Osteoblast (primary cell): ENCODE data around the gene RAB24. TPM values are rescaled to one million over a fixed set of nuclear protein-coding genes. Genes with fewer than 3 reads are reported as not detected.

ENCODE experiments used
- DNase-seq: peaks from one replicate; pipeline ENCODE4 v3.0.0; 2011; ENCODE audit warnings: low spot score, mixed read lengths; ENCODE audit not compliant: insufficient read length; ENCODE audit errors: missing footprints
- H2AFZ ChIP-seq: 2 replicates; pipeline ENCODE4 v1.6.0; 2011; ENCODE audit warnings: mild to moderate bottlenecking, low read length
- H3K27ac ChIP-seq: 2 replicates; pipeline ENCODE4 v1.5.1; 2011; ENCODE audit warnings: mild to moderate bottlenecking, low read depth, low read length, moderate library complexity
- H3K27me3 ChIP-seq: 2 replicates; pipeline ENCODE4 v1.6.0; 2012; ENCODE audit warnings: mild to moderate bottlenecking, control low read depth, inconsistent platforms, low read length, moderate library complexity; ENCODE audit not compliant: insufficient read depth
- H3K36me3 ChIP-seq: 2 replicates; pipeline ENCODE4 v1.5.1; 2011; ENCODE audit warnings: mild to moderate bottlenecking, low read length, control low read depth, moderate library complexity; ENCODE audit not compliant: insufficient read depth
- H3K4me1 ChIP-seq: 2 replicates; pipeline ENCODE4 v1.5.1; 2011; ENCODE audit warnings: mild to moderate bottlenecking, low read length, control low read depth, moderate library complexity; ENCODE audit not compliant: insufficient read depth
- H3K4me2 ChIP-seq: 2 replicates; pipeline ENCODE4 v1.6.0; 2011; ENCODE audit warnings: mild to moderate bottlenecking, low read length; ENCODE audit not compliant: insufficient read depth
- H3K4me3 ChIP-seq: fragments of 200-600 bp; sonication (generic); 3 replicates; pipeline ENCODE4 v1.5.1; 2012; ENCODE audit warnings: mild to moderate bottlenecking, low read length, inconsistent platforms; ENCODE audit not compliant: insufficient read depth
- H3K79me2 ChIP-seq: 2 replicates; pipeline ENCODE4 v1.6.0; 2012; ENCODE audit warnings: mild to moderate bottlenecking, low read length, control low read depth, inconsistent platforms; ENCODE audit not compliant: insufficient read depth
- H3K9me3 ChIP-seq: 2 replicates; pipeline ENCODE4 v1.5.1; 2011; ENCODE audit warnings: low read depth, low read length, control low read depth
- H4K20me1 ChIP-seq: 2 replicates; pipeline ENCODE4 v1.6.0; 2012; ENCODE audit warnings: mild to moderate bottlenecking, low read length, control low read depth; ENCODE audit not compliant: insufficient read depth
- CTCF ChIP-seq: IDR thresholded peaks from 2 replicates; pipeline ENCODE4 v1.5.1; 2011; ENCODE audit warnings: mild to moderate bottlenecking, low read depth, low read length, moderate library complexity; ENCODE audit errors: extremely low read depth
- total RNA-seq: library from RNA; depleted of rRNA; stranded (reverse); fragments of >200 nt; gene quantifications from 2 replicates; pipeline ENCODE4 v1.2.3, GENCODE V29; 2012

Gene RAB24
- total RNA-seq, 1 donor = 22.8 TPM

- H3K4me1 ChIP-seq = no peaks in the 10 kb centered on the region
- H2AFZ ChIP-seq = no peak overlapping the region
- H3K27me3 ChIP-seq = no peaks in the 10 kb centered on the region
- TF ChIP-seq CTCF = no peak
- peaks cover 8% of the 10 kb centered on the region for H3K79me2 ChIP-seq
- H3K9me3 ChIP-seq = no peaks in the 10 kb centered on the region
- peaks cover 11% of the 10 kb centered on the region for H4K20me1 ChIP-seq
- H3K36me3 ChIP-seq = peaks cover 54% of the 10 kb centered on the region
- no peak overlapping the region for H3K27ac ChIP-seq
- no peak overlapping the region for H3K4me2 ChIP-seq
- peak; percentile 30 for DNase-seq
- H3K4me3 ChIP-seq = no peak overlapping the region
Observed at GRCh38 chr5:177333420-177334154, 30.1 kb upstream of the RAB24 start.

- peaks cover 11% of the 10 kb centered on the region for H4K20me1 ChIP-seq
- H3K36me3 ChIP-seq = peaks cover 52% of the 10 kb centered on the region
- peaks cover 5% of the 10 kb centered on the region for H3K4me1 ChIP-seq
Observed at GRCh38 chr5:177332896-177333260, 29.4 kb upstream of the RAB24 start.

GRCh38 chr5:177332031-177332895 lies 28.7 kb upstream of the RAB24 start:
- no peak overlapping the region for H3K4me3 ChIP-seq
- no peaks in the 10 kb centered on the region for H3K9me3 ChIP-seq
- H3K27me3 ChIP-seq = no peaks in the 10 kb centered on the region
- H3K36me3 ChIP-seq = peaks cover 46% of the 10 kb centered on the region
- peak; percentile 58 for DNase-seq
- H3K4me1 ChIP-seq = peaks cover 11% of the 10 kb centered on the region
- no peak overlapping the region for H3K4me2 ChIP-seq
- no peak overlapping the region for H2AFZ ChIP-seq
- H4K20me1 ChIP-seq = peaks cover 8% of the 10 kb centered on the region
- peaks cover 5% of the 10 kb centered on the region for H3K79me2 ChIP-seq
- TF ChIP-seq CTCF = no peak
- H3K27ac ChIP-seq = no peak overlapping the region

More at GRCh38 chr5:177332896-177333260, 29.4 kb upstream of the RAB24 start:
- Histone ChIP-seq H3K9me3 (no peaks in the 10 kb centered on the region), H3K27me3 (no peaks in the 10 kb centered on the region), H3K27ac (no peak overlapping the region), H3K79me2 (peaks cover 5% of the 10 kb centered on the region), H3K4me3 (no peak overlapping the region), H3K4me2 (no peak overlapping the region), H2AFZ (no peak overlapping the region)
- DNase-seq = peak; percentile 19
- TF ChIP-seq CTCF = no peak
